ENCODE data around the gene STYXL1.

Gene STYXL1

DNA sequence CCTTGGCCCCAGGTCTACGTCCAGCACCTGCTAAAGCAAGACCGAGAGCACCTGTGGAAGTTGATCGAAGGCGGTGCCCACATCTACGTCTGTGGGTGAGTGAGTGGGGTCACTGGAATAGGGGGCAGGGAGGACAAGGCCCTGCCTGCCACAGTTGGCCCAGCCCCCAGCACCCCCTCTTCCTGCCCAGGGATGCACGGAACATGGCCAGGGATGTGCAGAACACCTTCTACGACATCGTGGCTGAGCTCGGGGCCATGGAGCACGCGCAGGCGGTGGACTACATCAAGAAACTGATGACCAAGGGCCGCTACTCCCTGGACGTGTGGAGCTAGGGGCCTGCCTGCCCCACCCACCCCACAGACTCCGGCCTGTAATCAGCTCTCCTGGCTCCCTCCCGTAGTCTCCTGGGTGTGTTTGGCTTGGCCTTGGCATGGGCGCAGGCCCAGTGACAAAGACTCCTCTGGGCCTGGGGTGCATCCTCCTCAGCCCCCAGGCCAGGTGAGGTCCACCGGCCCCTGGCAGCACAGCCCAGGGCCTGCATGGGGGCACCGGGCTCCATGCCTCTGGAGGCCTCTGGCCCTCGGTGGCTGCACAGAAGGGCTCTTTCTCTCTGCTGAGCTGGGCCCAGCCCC, 61.5 kb downstream of the STYXL1 start:
- CTCF ChIA-PET, result no interaction called here
- H3K4me3 ChIP-seq (ENCODE audit: low read depth, low read length), result no peak overlapping the region
- no peak for DNase-seq (ENCODE audit: low read depth, low spot score)
- TF ChIP-seq, protein P1, sequence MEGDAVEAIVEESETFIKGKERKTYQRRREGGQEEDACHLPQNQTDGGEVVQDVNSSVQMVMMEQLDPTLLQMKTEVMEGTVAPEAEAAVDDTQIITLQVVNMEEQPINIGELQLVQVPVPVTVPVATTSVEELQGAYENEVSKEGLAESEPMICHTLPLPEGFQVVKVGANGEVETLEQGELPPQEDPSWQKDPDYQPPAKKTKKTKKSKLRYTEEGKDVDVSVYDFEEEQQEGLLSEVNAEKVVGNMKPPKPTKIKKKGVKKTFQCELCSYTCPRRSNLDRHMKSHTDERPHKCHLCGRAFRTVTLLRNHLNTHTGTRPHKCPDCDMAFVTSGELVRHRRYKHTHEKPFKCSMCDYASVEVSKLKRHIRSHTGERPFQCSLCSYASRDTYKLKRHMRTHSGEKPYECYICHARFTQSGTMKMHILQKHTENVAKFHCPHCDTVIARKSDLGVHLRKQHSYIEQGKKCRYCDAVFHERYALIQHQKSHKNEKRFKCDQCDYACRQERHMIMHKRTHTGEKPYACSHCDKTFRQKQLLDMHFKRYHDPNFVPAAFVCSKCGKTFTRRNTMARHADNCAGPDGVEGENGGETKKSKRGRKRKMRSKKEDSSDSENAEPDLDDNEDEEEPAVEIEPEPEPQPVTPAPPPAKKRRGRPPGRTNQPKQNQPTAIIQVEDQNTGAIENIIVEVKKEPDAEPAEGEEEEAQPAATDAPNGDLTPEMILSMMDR (IDR thresholded peaks at IDR 0.05; ENCODE audit: insufficient read depth, low read length, missing control alignments), result no peak
- POLR2A ChIA-PET, result no interaction called here

DNA sequence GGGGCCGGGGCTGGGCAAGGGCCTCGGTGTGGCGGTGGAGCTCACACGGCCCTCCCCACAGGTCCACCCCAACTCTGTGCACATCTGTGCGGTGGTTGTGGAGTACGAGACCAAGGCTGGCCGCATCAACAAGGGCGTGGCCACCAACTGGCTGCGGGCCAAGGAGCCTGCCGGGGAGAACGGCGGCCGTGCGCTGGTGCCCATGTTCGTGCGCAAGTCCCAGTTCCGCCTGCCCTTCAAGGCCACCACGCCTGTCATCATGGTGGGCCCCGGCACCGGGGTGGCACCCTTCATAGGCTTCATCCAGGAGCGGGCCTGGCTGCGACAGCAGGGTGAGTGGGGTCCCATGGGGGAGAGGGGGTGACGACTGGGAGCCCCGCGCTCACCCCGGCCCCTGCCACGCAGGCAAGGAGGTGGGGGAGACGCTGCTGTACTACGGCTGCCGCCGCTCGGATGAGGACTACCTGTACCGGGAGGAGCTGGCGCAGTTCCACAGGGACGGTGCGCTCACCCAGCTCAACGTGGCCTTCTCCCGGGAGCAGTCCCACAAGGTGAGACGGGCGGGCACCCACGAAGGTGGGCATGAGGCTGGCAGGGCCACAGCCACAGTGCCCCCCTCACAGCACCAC, 62.2 kb downstream of the STYXL1 start:
- ChIA-PET CTCF (interaction anchor here (0.8 kb wide), 1 partner anchor 9 kb away, joined by 3 read pairs; the partner anchor contains the start of gene TMEM120A), POLR2A (no interaction called here)
- DNase-seq (ENCODE audit: low read depth, low spot score), result no peak
- TF ChIP-seq, protein P1 (IDR thresholded peaks at IDR 0.05; ENCODE audit: insufficient read depth, low read length, missing control alignments), result no peak
- H3K4me3 ChIP-seq (ENCODE audit: low read depth, low read length), result no peak overlapping the region

DNA sequence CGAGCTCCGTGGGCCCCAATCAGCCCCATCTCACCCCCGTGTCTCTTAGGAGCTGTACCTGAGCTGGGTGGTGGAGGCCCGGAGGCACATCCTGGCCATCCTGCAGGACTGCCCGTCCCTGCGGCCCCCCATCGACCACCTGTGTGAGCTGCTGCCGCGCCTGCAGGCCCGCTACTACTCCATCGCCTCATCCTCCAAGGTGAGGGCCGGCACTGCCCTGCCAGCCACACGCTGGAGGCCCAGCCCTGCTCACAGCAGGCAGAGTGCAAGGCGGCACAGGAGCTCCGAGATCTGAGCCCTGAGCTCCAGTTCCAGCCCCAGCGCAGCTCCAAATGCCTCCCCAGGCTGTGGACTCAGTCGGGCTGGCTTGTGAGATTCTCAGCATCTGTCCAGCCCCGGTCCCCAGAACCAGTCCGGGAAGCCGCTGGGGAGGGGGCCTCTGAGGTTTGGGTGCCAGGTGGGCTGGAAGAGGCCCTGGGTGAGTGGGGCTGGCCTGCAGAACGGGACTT, 62.7 kb downstream of the STYXL1 start:
- ChIA-PET CTCF (interaction anchor here (0.8 kb wide), 1 partner anchor 9 kb away, joined by 3 read pairs; the partner anchor contains the start of gene TMEM120A), POLR2A (no interaction called here)
- TF ChIP-seq, protein P1 (IDR thresholded peaks at IDR 0.05; ENCODE audit: insufficient read depth, low read length, missing control alignments), result no peak
- H3K4me3 ChIP-seq (ENCODE audit: low read depth, low read length), result no peak overlapping the region
- no peak for DNase-seq (ENCODE audit: low read depth, low spot score)

DNA sequence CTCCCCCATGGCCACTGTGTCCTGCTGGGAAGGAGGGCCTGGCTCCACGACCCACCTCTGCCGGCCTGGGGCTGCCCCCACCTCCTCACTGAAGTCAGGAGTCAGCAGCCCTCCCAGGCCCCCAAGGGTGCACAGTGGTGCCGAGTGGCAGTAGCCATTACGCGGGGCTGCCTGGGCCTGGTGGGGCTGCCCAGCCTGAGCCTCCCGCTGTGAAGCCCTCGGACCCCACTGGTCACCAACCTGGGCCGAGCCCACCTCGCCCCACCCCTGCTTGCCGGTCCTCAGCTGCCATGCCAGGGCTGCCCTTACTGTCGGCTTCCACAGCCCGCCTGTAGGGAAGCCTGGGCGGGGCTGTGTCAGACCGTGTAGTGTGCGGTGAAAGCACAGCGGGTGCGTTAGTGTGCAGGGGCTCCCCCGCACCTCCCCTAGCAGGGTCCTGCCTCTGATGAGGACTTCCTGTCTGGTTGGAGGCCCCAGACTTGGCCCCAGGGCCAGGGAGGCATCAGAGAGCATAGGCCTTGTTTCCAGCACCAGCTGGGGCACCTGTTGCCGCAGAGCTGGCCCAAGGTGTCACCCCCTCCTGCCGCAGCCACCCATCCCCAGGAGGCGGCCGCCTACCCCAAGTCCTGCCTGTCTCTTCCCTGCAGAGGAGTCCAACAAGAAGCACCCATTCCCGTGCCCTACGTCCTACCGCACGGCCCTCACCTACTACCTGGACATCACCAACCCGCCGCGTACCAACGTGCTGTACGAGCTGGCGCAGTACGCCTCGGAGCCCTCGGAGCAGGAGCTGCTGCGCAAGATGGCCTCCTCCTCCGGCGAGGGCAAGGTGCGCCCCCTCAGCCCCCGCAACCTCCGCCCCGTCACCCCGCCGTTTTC, 63.4 kb downstream of the STYXL1 start:
- TF ChIP-seq, protein P1 (IDR thresholded peaks at IDR 0.05; ENCODE audit: insufficient read depth, low read length, missing control alignments), result no peak
- H3K4me3 ChIP-seq (ENCODE audit: low read depth, low read length), result no peak overlapping the region
- DNase-seq (ENCODE audit: low read depth, low spot score), result no peak
- ChIA-PET CTCF (interaction anchor here (0.8 kb wide), 1 partner anchor 10 kb away, joined by 3 read pairs; the partner anchor contains the start of gene TMEM120A), POLR2A (no interaction called here)

DNA sequence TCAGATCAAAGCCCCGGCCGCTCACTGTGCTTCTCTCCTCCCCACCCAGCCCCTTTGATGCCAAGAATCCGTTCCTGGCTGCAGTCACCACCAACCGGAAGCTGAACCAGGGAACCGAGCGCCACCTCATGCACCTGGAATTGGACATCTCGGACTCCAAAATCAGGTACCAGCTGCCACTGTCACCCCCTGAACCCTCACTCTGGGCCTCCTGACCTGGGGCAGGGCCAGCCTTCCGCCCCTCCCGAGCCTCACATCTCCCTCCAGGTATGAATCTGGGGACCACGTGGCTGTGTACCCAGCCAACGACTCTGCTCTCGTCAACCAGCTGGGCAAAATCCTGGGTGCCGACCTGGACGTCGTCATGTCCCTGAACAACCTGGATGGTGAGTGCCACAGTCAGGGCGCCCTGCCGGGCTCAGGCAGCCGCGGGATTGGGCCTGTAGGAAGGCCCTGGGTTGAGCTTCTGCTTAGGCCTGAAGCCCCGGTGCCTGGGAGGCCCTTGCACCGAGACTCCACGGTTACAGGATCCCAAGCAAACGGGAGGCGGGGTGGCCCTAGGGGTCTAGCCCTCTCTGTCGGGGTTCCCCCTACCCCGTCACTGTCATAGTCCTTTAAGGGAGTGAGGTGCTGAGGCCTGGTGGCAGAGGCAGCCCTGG, 64.2 kb downstream of the STYXL1 start:
- ChIA-PET CTCF (no interaction called here), POLR2A (no interaction called here)
- no peak for DNase-seq (ENCODE audit: low read depth, low spot score)
- H3K4me3 ChIP-seq (ENCODE audit: low read depth, low read length), result no peak overlapping the region
- TF ChIP-seq, protein P1 (IDR thresholded peaks at IDR 0.05; ENCODE audit: insufficient read depth, low read length, missing control alignments), result no peak
